PC-3 (cell line): ENCODE measurements around the gene PRLR. TPM values are rescaled to one million over a fixed set of nuclear protein-coding genes. Genes with fewer than 3 reads are reported as not detected.

Experiments used
- ATAC-seq: fragments of 200-7000 bp; cut with Tn5 transposase; 2 replicates; pipeline ENCODE4 v1.9.1; 2020; ENCODE audit warnings: mild to moderate bottlenecking, moderate library complexity
- BruUV-seq: library from RNA; stranded (reverse); fragments of 400-500 nt; replicated peaks from 2 replicates; lab custom pipeline; 2021; lab: Mats Ljungman, UMichigan
- CTCF ChIA-PET: fragments of 300-600 bp; sonication (Branson Sonifier 250); formaldehyde crosslinking; loops from one replicate; lab custom pipeline; 2022; ENCODE audit warnings: antibody characterized with exemption; lab: Charles Lee
- POLR2A ChIA-PET: fragments of 300-600 bp; sonication (Branson Sonifier 250); formaldehyde crosslinking; loops from one replicate; lab custom pipeline; 2022; ENCODE audit warnings: antibody characterized with exemption; ENCODE audit not compliant: unreplicated experiment; lab: Charles Lee
- DNase-seq: peaks from one replicate; pipeline ENCODE4 v3.0.0-alpha.2; 2015
- H2AFZ ChIP-seq: fragments of 300-600 bp; sonication (generic); 2 replicates; pipeline ENCODE4 v1.6.0; 2016; ENCODE audit warnings: antibody characterized with exemption, low read length
- H3F3A ChIP-seq: fragments of 300-600 bp; sonication (generic); one replicate; pipeline ENCODE4 v1.6.0; 2017; ENCODE audit warnings: antibody characterized with exemption, low read length, control low read depth, mild to moderate bottlenecking; ENCODE audit not compliant: unreplicated experiment
- H3K27ac ChIP-seq: fragments of 300-600 bp; sonication (generic); 2 replicates; pipeline ENCODE4 v1.5.1; 2016; ENCODE audit warnings: mild to moderate bottlenecking, low read length
- H3K27me3 ChIP-seq: fragments of 300-600 bp; sonication (generic); 2 replicates; pipeline ENCODE4 v1.6.1; 2016; ENCODE audit warnings: low read length, mixed read lengths
- H3K36me3 ChIP-seq: fragments of 300-600 bp; sonication (generic); 2 replicates; pipeline ENCODE4 v1.6.1; 2016; ENCODE audit warnings: low read depth, mixed run types, low read length, mixed read lengths
- H3K4me1 ChIP-seq: fragments of 300-600 bp; sonication (generic); 2 replicates; pipeline ENCODE4 v1.5.1; 2016; ENCODE audit warnings: low read length; ENCODE audit not compliant: insufficient read depth
- H3K4me2 ChIP-seq: fragments of 300-600 bp; sonication (generic); 2 replicates; pipeline ENCODE4 v1.6.0; 2016; ENCODE audit warnings: low read length
- H3K4me3 ChIP-seq: fragments of 300-600 bp; sonication (generic); 2 replicates; pipeline ENCODE4 v1.5.1; 2016; ENCODE audit warnings: mild to moderate bottlenecking, low read length, mixed read lengths
- H3K79me2 ChIP-seq: fragments of 300-600 bp; sonication (generic); 2 replicates; pipeline ENCODE4 v1.6.1; 2017; ENCODE audit warnings: low read length, mixed read lengths
- H3K9ac ChIP-seq: fragments of 300-600 bp; sonication (generic); 2 replicates; pipeline ENCODE4 v1.6.0; 2016; ENCODE audit warnings: mild to moderate bottlenecking, low read length
- H3K9me2 ChIP-seq: fragments of 300-600 bp; sonication (generic); replicated peaks from 2 replicates; pipeline ENCODE4 v1.6.1; 2016; ENCODE audit warnings: mixed run types, low read length, mixed read lengths
- H3K9me3 ChIP-seq: fragments of 300-600 bp; sonication (generic); 2 replicates; pipeline ENCODE4 v1.6.1; 2016; ENCODE audit warnings: low read length, mixed read lengths
- H4K20me1 ChIP-seq: fragments of 300-600 bp; sonication (generic); 2 replicates; pipeline ENCODE4 v1.6.1; 2016; ENCODE audit warnings: low read length, mixed read lengths
- EZH2 ChIP-seq: fragments of 300-600 bp; sonication (generic); IDR thresholded peaks from one replicate; pipeline ENCODE4 v1.6.1; 2017; ENCODE audit warnings: antibody characterized with exemption, mild to moderate bottlenecking, low read length; ENCODE audit not compliant: unreplicated experiment
- EZH2phosphoT487 ChIP-seq: fragments of 300-600 bp; sonication (generic); IDR thresholded peaks from 2 replicates; pipeline ENCODE4 v1.6.1; 2018; ENCODE audit warnings: mild to moderate bottlenecking, antibody characterized with exemption, low read length, borderline replicate concordance
- intact Hi-C: fragments of 100-400 bp; cut with micrococcal nuclease; formaldehyde crosslinking; loops from 2 replicates; pipeline ENCODE4 v1.9.0; 2023
- total RNA-seq: library from RNA; depleted of rRNA; stranded (reverse); fragments of >200 nt; gene quantifications from 2 replicates; pipeline ENCODE4 v1.2.3, GENCODE V29; 2014
- TF ChIP-seq, protein P1 (sequence below): fragments of 300-600 bp; sonication (generic); conservative IDR thresholded peaks from 2 replicates; pipeline ENCODE4 v1.5.1; 2017; ENCODE audit warnings: antibody characterized with exemption, low read depth, mild to moderate bottlenecking, low read length

PRLR gene
- total RNA-seq, 1 experiment from 2014 or later = 0.29 TPM

DNA sequence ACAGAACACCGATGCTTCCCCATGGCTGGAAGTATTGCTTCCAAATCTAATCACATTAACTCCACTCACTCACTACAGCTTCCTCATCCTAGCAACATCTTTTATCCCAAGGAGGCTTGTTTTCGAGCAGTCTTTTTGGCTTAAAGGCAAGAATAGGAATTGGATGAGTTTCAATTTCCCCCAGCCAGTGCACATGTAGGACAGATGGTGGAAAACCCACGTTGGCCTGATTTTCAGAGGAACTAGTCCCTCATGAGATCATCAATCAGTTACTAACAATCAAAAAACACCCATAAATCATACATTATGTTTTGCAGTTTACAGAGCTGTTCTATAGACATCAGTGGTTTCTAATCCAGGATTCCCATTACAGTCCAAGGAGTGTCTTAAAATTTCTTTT is 134.1 kb downstream of the PRLR start:
- no peak for DNase-seq
- Histone ChIP-seq H3K36me3 (no peaks in the 10 kb centered on the region), H3K9me3 (no peaks in the 10 kb centered on the region), H3K9me2 (no peaks in the 10 kb centered on the region), H3K27me3 (peaks cover 7% of the 10 kb centered on the region), H3K79me2 (no peaks in the 10 kb centered on the region), H3K4me3 (no peak overlapping the region), H4K20me1 (no peaks in the 10 kb centered on the region), H3K9ac (no peak overlapping the region), H3K4me1 (no peaks in the 10 kb centered on the region), H3K4me2 (no peak overlapping the region), H3F3A (no peaks in the 10 kb centered on the region), H2AFZ (no peak overlapping the region), H3K27ac (no peak overlapping the region)
- TF ChIP-seq EZH2phosphoT487 = no peak
- no peak for TF ChIP-seq EZH2
- TF ChIP-seq, protein P1, sequence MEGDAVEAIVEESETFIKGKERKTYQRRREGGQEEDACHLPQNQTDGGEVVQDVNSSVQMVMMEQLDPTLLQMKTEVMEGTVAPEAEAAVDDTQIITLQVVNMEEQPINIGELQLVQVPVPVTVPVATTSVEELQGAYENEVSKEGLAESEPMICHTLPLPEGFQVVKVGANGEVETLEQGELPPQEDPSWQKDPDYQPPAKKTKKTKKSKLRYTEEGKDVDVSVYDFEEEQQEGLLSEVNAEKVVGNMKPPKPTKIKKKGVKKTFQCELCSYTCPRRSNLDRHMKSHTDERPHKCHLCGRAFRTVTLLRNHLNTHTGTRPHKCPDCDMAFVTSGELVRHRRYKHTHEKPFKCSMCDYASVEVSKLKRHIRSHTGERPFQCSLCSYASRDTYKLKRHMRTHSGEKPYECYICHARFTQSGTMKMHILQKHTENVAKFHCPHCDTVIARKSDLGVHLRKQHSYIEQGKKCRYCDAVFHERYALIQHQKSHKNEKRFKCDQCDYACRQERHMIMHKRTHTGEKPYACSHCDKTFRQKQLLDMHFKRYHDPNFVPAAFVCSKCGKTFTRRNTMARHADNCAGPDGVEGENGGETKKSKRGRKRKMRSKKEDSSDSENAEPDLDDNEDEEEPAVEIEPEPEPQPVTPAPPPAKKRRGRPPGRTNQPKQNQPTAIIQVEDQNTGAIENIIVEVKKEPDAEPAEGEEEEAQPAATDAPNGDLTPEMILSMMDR = no peak
- no TSS peak for BruUV-seq
- intact Hi-C loops = no loop called here
- ATAC-seq = no peak
- POLR2A ChIA-PET = no interaction called here
- CTCF ChIA-PET = no interaction called here

DNA sequence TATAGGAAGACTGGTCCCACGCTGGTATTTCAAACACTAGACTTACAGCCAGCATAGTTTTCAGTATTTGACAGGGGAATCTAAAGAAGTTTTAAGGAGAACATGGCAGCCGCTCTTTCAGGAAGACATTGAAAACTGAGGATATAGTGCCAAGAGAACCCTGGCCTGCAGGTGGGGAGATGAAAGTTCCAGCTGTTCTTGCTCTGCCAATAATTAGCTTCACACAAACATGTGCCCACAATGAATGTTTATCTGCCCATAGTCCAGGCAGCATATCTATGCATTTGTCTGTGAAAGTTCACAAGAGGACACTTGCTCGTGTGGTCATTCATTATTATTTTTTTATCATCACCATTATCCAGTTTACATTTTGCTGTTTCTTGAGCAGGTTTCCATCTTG is 134.9 kb downstream of the PRLR start:
- no peaks in the 10 kb centered on the region for H3F3A ChIP-seq
- H3K27me3 ChIP-seq = no peaks in the 10 kb centered on the region
- POLR2A ChIA-PET = no interaction called here
- H3K9ac ChIP-seq = no peak overlapping the region
- no TSS peak for BruUV-seq
- no peak overlapping the region for H2AFZ ChIP-seq
- no peaks in the 10 kb centered on the region for H3K9me2 ChIP-seq
- intact Hi-C loops = no loop called here
- H4K20me1 ChIP-seq = no peaks in the 10 kb centered on the region
- H3K36me3 ChIP-seq = no peaks in the 10 kb centered on the region
- H3K4me1 ChIP-seq = no peaks in the 10 kb centered on the region
- H3K4me2 ChIP-seq = no peak overlapping the region
- H3K27ac ChIP-seq = no peak overlapping the region
- DNase-seq = no peak
- H3K4me3 ChIP-seq = no peak overlapping the region
- TF ChIP-seq EZH2phosphoT487 = no peak
- TF ChIP-seq, protein P1 = no peak
- TF ChIP-seq EZH2 = no peak
- H3K9me3 ChIP-seq = no peaks in the 10 kb centered on the region
- H3K79me2 ChIP-seq = no peaks in the 10 kb centered on the region
- no peak for ATAC-seq
- CTCF ChIA-PET = no interaction called here

DNA sequence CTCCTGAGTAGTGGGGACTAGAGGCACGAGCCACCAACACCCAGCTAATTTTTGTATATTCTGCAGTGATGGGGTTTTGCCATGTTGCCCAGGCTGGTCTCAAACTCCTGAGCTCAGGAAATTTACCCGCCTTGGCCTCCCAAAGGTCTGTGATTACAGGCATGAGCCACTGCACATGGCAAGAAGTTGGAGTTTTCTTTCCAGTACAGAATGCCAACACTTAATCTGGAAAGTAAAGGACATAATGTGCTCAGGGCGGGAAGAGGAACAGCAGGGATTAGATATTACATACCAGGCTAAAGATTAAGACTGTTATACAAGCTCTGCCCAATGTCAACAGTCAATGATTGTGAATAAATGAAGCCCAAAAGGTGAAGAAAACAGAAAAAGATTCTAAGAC is 135.3 kb downstream of the PRLR start:
- Histone ChIP-seq H3K36me3 (no peaks in the 10 kb centered on the region), H3K9ac (no peak overlapping the region), H3K4me1 (no peaks in the 10 kb centered on the region), H3K27ac (no peak overlapping the region), H3K4me3 (no peak overlapping the region), H3K79me2 (no peaks in the 10 kb centered on the region), H3K27me3 (no peaks in the 10 kb centered on the region), H3K9me2 (no peaks in the 10 kb centered on the region), H2AFZ (no peak overlapping the region), H3F3A (no peaks in the 10 kb centered on the region), H3K4me2 (no peak overlapping the region), H4K20me1 (no peaks in the 10 kb centered on the region), H3K9me3 (no peaks in the 10 kb centered on the region)
- BruUV-seq = no TSS peak
- POLR2A ChIA-PET = no interaction called here
- CTCF ChIA-PET = no interaction called here
- TF ChIP-seq EZH2phosphoT487 = no peak
- TF ChIP-seq, protein P1 = no peak
- no peak for TF ChIP-seq EZH2
- intact Hi-C loops = loop anchor here (5.0 kb wide), 1 partner anchor 107 kb away; no protein-coding TSS in a partner anchor
- DNase-seq (no peak), ATAC-seq (no peak)
